HepG2 (cell line): ENCODE data around the gene SLC22A23. TPM values are rescaled to one million over a fixed set of nuclear protein-coding genes. Genes with fewer than 3 reads are reported as not detected.

Experiments
- ADNP ChIP-seq: sonication (generic); formaldehyde crosslinking; IDR thresholded peaks from 2 replicates; pipeline ENCODE4 v1.4.0; 2020; ENCODE audit warnings: missing genetic modification reagents
- BRCA1 ChIP-seq: sonication (generic); formaldehyde crosslinking; IDR thresholded peaks from 2 replicates; pipeline ENCODE4 v1.4.0; 2020; ENCODE audit warnings: missing genetic modification reagents
- ISL2 ChIP-seq: sonication (generic); formaldehyde crosslinking; IDR thresholded peaks from 2 replicates; pipeline ENCODE4 v1.5.0; 2020; ENCODE audit warnings: missing genetic modification reagents
- RXRA ChIP-seq: sonication (generic); formaldehyde crosslinking; IDR thresholded peaks from 2 replicates; pipeline ENCODE4 v1.5.1; 2020; ENCODE audit warnings: missing genetic modification reagents
- SMAD9 ChIP-seq: sonication (generic); formaldehyde crosslinking; IDR thresholded peaks from 2 replicates; pipeline ENCODE4 v1.5.1; 2020; ENCODE audit warnings: mild to moderate bottlenecking, missing genetic modification reagents
- SRF ChIP-seq: IDR thresholded peaks from 2 replicates; pipeline ENCODE4 v1.6.1; 2011; ENCODE audit warnings: mild to moderate bottlenecking, low read depth, low read length, moderate library complexity
- ZC3H13 ChIP-seq: sonication (generic); formaldehyde crosslinking; IDR thresholded peaks from 2 replicates; pipeline ENCODE4 v1.8.1; 2023; ENCODE audit warnings: mild to moderate bottlenecking, missing genetic modification reagents, moderate library complexity
- ZNF234 ChIP-seq: sonication (generic); formaldehyde crosslinking; conservative IDR thresholded peaks from 2 replicates; pipeline ENCODE4 v1.5.1; 2020; ENCODE audit warnings: mild to moderate bottlenecking, missing genetic modification reagents
- ZNF451 ChIP-seq: sonication (generic); formaldehyde crosslinking; IDR thresholded peaks from 2 replicates; pipeline ENCODE4 v1.5.0; 2020; ENCODE audit warnings: mild to moderate bottlenecking, missing genetic modification reagents
- ZNF816 ChIP-seq: sonication (generic); formaldehyde crosslinking; IDR thresholded peaks from 2 replicates; pipeline ENCODE4 v1.8.0; 2022; ENCODE audit warnings: missing genetic modification reagents, mild to moderate bottlenecking, borderline replicate concordance
- polyA plus RNA-seq, 8 experiments: library from polyadenylated mRNA; depleted of rRNA in 3 of 8; stranded (reverse) in 7 of 8; unstranded in 1 of 8; fragments of >200 nt; fragmentation: Illumina TruSeq in 4 of 8; extraction: Trizol in 4 of 8; gene quantifications; 2 replicates each; pipeline versions ENCODE4 v1.2.1 to v1.2.3, GENCODE V29; 2011 to 2016; ENCODE audit warnings: low read depth in 4 of 8, missing spikeins in 1 of 8, mixed read lengths in 1 of 8; ENCODE audit not compliant: insufficient read depth in 1 of 8
- total RNA-seq, 5 experiments: library from RNA; depleted of rRNA; stranded (reverse); fragments of >200 nt; fragmentation: Illumina TruSeq; extraction: Trizol; gene quantifications; 2 replicates each; pipeline ENCODE4 v1.2.3, GENCODE V29; 2016; ENCODE audit warnings: low read depth in 1 of 5
- TF ChIP-seq, protein P1 (sequence below): sonication (generic); formaldehyde crosslinking; IDR thresholded peaks from 2 replicates; pipeline ENCODE4 v1.8.1; 2022; ENCODE audit warnings: mild to moderate bottlenecking, missing genetic modification reagents
- TF ChIP-seq, protein P2 (sequence below): sonication (generic); formaldehyde crosslinking; IDR thresholded peaks from 2 replicates; pipeline ENCODE4 v1.4.0; 2020; ENCODE audit warnings: mild to moderate bottlenecking, missing genetic modification reagents, borderline replicate concordance
- TF ChIP-seq, protein P3 (sequence below): sonication (generic); formaldehyde crosslinking; IDR thresholded peaks from 2 replicates; pipeline ENCODE4 v1.8.0; 2022; ENCODE audit warnings: mild to moderate bottlenecking, missing genetic modification reagents; ENCODE audit not compliant: insufficient replicate concordance
- TF ChIP-seq, protein P4 (sequence below), 2 experiments: sonication (generic) in 1 of 2; formaldehyde crosslinking in 1 of 2; IDR thresholded peaks; 2 replicates each; pipeline versions ENCODE4 v1.5.1 to v1.6.1; 2011 to 2020; ENCODE audit warnings: borderline replicate concordance in 1 of 2, low read depth in 1 of 2, low read length in 1 of 2, mild to moderate bottlenecking in 1 of 2, missing genetic modification reagents in 1 of 2, moderate library complexity in 1 of 2
- TF ChIP-seq, protein P5 (sequence below): fragments of 450-650 bp; IDR thresholded peaks from 2 replicates; pipeline ENCODE4 v1.6.1; 2017; ENCODE audit warnings: mild to moderate bottlenecking

Gene SLC22A23
- total and polyA plus RNA-seq, 2 of the 13 experiments (the other 11 are each of a cell fraction or from before 2014, with no cell fraction given) = 11.8 to 17.5 TPM

DNA sequence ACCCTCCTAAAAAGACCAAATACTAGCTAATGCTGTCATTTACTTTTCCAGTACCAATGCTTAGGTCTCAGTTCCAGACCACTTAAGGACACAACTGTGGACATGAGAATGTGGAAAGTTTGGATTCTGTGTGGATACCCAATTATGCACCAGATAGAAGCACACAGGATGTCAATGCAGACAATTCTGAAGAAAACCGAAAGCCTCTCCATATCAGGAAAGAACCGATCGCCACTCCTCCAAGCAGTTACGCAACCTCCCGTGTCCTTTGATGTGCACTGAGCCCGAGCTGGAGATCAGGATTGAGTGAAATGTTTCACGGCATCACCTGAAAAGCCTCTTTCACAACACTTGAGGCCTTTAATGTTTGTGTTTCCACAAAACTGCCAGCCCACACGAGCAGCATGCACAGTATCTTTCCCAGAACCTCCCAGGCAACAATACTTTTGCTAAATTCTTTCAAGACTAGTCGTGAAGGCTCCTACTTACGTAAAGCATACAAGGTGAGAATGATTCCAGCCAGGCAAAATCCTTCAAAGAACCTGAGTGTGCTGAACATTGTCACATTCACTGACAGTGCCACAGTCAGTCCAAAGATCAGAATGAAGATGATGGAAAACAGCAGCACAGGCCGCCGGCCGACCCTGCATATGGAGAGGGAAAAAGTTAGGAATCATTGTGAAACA, 47.0 kb downstream of the SLC22A23 start (continued):
- TF ChIP-seq, protein P1, sequence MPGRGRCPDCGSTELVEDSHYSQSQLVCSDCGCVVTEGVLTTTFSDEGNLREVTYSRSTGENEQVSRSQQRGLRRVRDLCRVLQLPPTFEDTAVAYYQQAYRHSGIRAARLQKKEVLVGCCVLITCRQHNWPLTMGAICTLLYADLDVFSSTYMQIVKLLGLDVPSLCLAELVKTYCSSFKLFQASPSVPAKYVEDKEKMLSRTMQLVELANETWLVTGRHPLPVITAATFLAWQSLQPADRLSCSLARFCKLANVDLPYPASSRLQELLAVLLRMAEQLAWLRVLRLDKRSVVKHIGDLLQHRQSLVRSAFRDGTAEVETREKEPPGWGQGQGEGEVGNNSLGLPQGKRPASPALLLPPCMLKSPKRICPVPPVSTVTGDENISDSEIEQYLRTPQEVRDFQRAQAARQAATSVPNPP (CRISPR knock-in tag) = 0 out of 2 replicates have a peak, but pooled peaks have one; percentile 7
- TF ChIP-seq, protein P2, sequence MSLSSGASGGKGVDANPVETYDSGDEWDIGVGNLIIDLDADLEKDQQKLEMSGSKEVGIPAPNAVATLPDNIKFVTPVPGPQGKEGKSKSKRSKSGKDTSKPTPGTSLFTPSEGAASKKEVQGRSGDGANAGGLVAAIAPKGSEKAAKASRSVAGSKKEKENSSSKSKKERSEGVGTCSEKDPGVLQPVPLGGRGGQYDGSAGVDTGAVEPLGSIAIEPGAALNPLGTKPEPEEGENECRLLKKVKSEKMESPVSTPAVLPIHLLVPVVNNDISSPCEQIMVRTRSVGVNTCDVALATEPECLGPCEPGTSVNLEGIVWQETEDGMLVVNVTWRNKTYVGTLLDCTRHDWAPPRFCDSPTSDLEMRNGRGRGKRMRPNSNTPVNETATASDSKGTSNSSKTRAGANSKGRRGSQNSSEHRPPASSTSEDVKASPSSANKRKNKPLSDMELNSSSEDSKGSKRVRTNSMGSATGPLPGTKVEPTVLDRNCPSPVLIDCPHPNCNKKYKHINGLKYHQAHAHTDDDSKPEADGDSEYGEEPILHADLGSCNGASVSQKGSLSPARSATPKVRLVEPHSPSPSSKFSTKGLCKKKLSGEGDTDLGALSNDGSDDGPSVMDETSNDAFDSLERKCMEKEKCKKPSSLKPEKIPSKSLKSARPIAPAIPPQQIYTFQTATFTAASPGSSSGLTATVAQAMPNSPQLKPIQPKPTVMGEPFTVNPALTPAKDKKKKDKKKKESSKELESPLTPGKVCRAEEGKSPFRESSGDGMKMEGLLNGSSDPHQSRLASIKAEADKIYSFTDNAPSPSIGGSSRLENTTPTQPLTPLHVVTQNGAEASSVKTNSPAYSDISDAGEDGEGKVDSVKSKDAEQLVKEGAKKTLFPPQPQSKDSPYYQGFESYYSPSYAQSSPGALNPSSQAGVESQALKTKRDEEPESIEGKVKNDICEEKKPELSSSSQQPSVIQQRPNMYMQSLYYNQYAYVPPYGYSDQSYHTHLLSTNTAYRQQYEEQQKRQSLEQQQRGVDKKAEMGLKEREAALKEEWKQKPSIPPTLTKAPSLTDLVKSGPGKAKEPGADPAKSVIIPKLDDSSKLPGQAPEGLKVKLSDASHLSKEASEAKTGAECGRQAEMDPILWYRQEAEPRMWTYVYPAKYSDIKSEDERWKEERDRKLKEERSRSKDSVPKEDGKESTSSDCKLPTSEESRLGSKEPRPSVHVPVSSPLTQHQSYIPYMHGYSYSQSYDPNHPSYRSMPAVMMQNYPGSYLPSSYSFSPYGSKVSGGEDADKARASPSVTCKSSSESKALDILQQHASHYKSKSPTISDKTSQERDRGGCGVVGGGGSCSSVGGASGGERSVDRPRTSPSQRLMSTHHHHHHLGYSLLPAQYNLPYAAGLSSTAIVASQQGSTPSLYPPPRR (CRISPR knock-in tag) = peak; percentile 97
- TF ChIP-seq ZNF816 (CRISPR knock-in tag) = peak; percentile 90; the same call in 1 of the 2 replicates
- peak; percentile 89; the same call in 1 of the 2 replicates for TF ChIP-seq ZC3H13 (CRISPR knock-in tag)
- 0 out of 2 replicates have a peak, but pooled peaks have one; percentile 45 for TF ChIP-seq SMAD9 (CRISPR knock-in tag)
- no peak; the same call in 1 of the 2 replicates for TF ChIP-seq ZNF451 (CRISPR knock-in tag)
- TF ChIP-seq ADNP (CRISPR knock-in tag) = peak; percentile 60; the same call in 1 of the 2 replicates
- TF ChIP-seq RXRA = peak; percentile 91; the same call in 1 of the 2 replicates
- TF ChIP-seq, protein P3, sequence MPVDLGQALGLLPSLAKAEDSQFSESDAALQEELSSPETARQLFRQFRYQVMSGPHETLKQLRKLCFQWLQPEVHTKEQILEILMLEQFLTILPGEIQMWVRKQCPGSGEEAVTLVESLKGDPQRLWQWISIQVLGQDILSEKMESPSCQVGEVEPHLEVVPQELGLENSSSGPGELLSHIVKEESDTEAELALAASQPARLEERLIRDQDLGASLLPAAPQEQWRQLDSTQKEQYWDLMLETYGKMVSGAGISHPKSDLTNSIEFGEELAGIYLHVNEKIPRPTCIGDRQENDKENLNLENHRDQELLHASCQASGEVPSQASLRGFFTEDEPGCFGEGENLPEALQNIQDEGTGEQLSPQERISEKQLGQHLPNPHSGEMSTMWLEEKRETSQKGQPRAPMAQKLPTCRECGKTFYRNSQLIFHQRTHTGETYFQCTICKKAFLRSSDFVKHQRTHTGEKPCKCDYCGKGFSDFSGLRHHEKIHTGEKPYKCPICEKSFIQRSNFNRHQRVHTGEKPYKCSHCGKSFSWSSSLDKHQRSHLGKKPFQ (CRISPR knock-in tag) = peak; percentile 85
- TF ChIP-seq, protein P4, sequence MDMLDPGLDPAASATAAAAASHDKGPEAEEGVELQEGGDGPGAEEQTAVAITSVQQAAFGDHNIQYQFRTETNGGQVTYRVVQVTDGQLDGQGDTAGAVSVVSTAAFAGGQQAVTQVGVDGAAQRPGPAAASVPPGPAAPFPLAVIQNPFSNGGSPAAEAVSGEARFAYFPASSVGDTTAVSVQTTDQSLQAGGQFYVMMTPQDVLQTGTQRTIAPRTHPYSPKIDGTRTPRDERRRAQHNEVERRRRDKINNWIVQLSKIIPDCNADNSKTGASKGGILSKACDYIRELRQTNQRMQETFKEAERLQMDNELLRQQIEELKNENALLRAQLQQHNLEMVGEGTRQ (IDR thresholded peaks at IDR 0.05; ENCODE audit: low read depth, low read length) = no peak
- TF ChIP-seq, protein P4 (CRISPR knock-in tag; IDR thresholded peaks at IDR 0.05; ENCODE audit: borderline replicate concordance) = peak; percentile 68; the same call in 1 of the 2 replicates
- TF ChIP-seq SRF = peak; percentile 92
- TF ChIP-seq, protein P5, sequence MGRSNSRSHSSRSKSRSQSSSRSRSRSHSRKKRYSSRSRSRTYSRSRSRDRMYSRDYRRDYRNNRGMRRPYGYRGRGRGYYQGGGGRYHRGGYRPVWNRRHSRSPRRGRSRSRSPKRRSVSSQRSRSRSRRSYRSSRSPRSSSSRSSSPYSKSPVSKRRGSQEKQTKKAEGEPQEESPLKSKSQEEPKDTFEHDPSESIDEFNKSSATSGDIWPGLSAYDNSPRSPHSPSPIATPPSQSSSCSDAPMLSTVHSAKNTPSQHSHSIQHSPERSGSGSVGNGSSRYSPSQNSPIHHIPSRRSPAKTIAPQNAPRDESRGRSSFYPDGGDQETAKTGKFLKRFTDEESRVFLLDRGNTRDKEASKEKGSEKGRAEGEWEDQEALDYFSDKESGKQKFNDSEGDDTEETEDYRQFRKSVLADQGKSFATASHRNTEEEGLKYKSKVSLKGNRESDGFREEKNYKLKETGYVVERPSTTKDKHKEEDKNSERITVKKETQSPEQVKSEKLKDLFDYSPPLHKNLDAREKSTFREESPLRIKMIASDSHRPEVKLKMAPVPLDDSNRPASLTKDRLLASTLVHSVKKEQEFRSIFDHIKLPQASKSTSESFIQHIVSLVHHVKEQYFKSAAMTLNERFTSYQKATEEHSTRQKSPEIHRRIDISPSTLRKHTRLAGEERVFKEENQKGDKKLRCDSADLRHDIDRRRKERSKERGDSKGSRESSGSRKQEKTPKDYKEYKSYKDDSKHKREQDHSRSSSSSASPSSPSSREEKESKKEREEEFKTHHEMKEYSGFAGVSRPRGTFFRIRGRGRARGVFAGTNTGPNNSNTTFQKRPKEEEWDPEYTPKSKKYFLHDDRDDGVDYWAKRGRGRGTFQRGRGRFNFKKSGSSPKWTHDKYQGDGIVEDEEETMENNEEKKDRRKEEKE = no peak
- TF ChIP-seq ISL2 (CRISPR knock-in tag) = peak; percentile 99
- TF ChIP-seq BRCA1 (CRISPR knock-in tag) = no peak; the same call in 1 of the 2 replicates
- no peak for TF ChIP-seq ZNF234 (CRISPR knock-in tag)
